ENCODE measurements around the gene ITPKC. TPM values are rescaled to one million over a fixed set of nuclear protein-coding genes. Genes with fewer than 3 reads are reported as not detected.
"Not testable (repeated sequence)": the region's sequence is repeated elsewhere in the genome, so short reads cannot be mapped to it uniquely, and the experiment has no call there.

ITPKC gene
- total RNA-seq, 2 experiments from 2014 or later, result 4.7 to 5.3 TPM

DNA sequence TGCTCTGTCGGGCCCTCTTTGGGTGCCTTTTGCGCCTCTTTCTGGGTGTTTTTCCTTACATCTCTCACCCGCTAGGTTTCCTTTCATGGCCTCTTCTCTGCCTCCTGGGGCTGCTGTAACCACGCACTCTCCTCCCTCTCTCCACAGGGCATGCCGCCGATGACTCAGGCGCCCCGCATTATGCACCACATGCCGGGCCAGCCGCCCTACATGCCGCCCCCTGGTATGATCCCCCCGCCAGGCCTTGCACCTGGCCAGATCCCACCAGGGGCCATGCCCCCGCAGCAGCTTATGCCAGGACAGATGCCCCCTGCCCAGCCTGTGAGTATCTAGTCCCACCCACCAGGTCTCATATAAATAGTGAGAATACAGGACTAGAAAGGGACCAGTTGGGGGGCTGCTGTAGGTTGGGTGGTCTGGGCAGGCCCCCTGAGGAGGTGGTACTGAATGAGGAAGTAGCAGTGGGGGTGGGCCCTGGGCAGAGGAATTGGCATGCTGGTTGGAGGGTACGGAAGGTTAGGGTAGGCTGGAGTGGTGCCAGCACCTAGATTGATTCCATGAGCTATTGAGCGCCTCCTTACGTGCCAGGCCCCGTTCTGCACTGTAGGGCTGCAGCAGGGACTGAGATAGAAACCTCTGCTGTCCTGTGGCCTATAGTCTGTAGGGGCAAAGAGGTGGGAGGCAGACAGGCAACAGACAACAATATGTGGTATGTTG is 46.0 kb downstream of the ITPKC start:
- no peaks in the 10 kb centered on the region for H3K27me3 Mint-ChIP-seq (ENCODE audit: low read depth)
- H3K27ac Mint-ChIP-seq, result peak overlapping the region; percentile 68
- peaks cover 65% of the 10 kb centered on the region for H3K4me1 Mint-ChIP-seq (ENCODE audit: low read depth)
- ChIA-PET CTCF (interaction anchor here (1.3 to 2.1 kb wide), 2 partner anchors 14 to 100 kb away, joined by 3 to 9 read pairs; partner anchors contain the start of gene RAB4B), POLR2A (interaction anchor here (0.6 kb wide), 1 partner anchor 48 kb away, joined by 3 read pairs; no protein-coding TSS in a partner anchor)
- H3K9me3 Mint-ChIP-seq (ENCODE audit: insufficient read depth), result no peaks in the 10 kb centered on the region
- ATAC-seq (peak; percentile 45), DNase-seq (no peak)
- no peak overlapping the region for H3K4me3 Mint-ChIP-seq
- peaks cover 80% of the 10 kb centered on the region for H3K36me3 Mint-ChIP-seq (ENCODE audit: low read depth)

- no peaks in the 10 kb centered on the region for H3K27me3 Mint-ChIP-seq (ENCODE audit: low read depth)
- no peaks in the 10 kb centered on the region for H3K9me3 Mint-ChIP-seq (ENCODE audit: insufficient read depth)
- H3K36me3 Mint-ChIP-seq (ENCODE audit: low read depth), result peaks cover 75% of the 10 kb centered on the region
- ATAC-seq (no peak), DNase-seq (no peak)
- H3K27ac Mint-ChIP-seq, result peak overlapping the region; percentile 68
- no peak overlapping the region for H3K4me3 Mint-ChIP-seq
- peaks cover 61% of the 10 kb centered on the region for H3K4me1 Mint-ChIP-seq (ENCODE audit: low read depth)
- POLR2A ChIA-PET, result interaction anchor here (0.6 kb wide), 1 partner anchor 48 kb away, joined by 3 read pairs; no protein-coding TSS in a partner anchor
- CTCF ChIA-PET, result interaction anchor here (1.3 to 2.1 kb wide), 2 partner anchors 14 to 100 kb away, joined by 3 to 9 read pairs; partner anchors contain the start of gene RAB4B
Measured at GRCh38 chr19:40763526-40763925, 46.6 kb downstream of the ITPKC start.

- Mint-ChIP-seq H3K27ac (peak overlapping the region; percentile 68), H3K36me3 (ENCODE audit: low read depth) (peaks cover 75% of the 10 kb centered on the region), H3K9me3 (ENCODE audit: insufficient read depth) (no peaks in the 10 kb centered on the region), H3K4me3 (no peak overlapping the region), H3K4me1 (ENCODE audit: low read depth) (peaks cover 63% of the 10 kb centered on the region), H3K27me3 (ENCODE audit: low read depth) (no peaks in the 10 kb centered on the region)
- ChIA-PET POLR2A (no interaction called here), CTCF (interaction anchor here (1.3 to 2.1 kb wide), 2 partner anchors 13 to 101 kb away, joined by 3 to 9 read pairs; partner anchors contain the start of gene RAB4B)
- DNase-seq (no peak), ATAC-seq (no peak)
Measured at GRCh38 chr19:40763963-40764362, 47.1 kb downstream of the ITPKC start.

GRCh38 chr19:40766385-40766784 is 49.5 kb downstream of the ITPKC start:
- H3K27me3 Mint-ChIP-seq (ENCODE audit: low read depth); DNase-seq; ATAC-seq; H3K9me3 Mint-ChIP-seq (ENCODE audit: insufficient read depth); H3K4me3 Mint-ChIP-seq: not testable (repeated sequence)
- H3K4me1 Mint-ChIP-seq (ENCODE audit: low read depth), result peaks cover 63% of the 10 kb centered on the region
- POLR2A ChIA-PET, result interaction anchor here (0.6 to 1.2 kb wide), 4 partner anchors 11 to 82 kb away, joined by 3 to 4 read pairs (median 4); no protein-coding TSS in a partner anchor
- peaks cover 74% of the 10 kb centered on the region for H3K36me3 Mint-ChIP-seq (ENCODE audit: low read depth)
- CTCF ChIA-PET, result interaction anchor here (1.3 kb wide), 1 partner anchor 32 kb away, joined by 4 read pairs; the partner anchor contains the start of gene EGLN2
- peak overlapping the region; percentile 43 for H3K27ac Mint-ChIP-seq

- Mint-ChIP-seq H3K36me3 (ENCODE audit: low read depth) (peaks cover 56% of the 10 kb centered on the region), H3K27ac (no peak overlapping the region), H3K4me1 (ENCODE audit: low read depth) (peaks cover 41% of the 10 kb centered on the region), H3K27me3 (ENCODE audit: low read depth) (no peaks in the 10 kb centered on the region), H3K9me3 (ENCODE audit: insufficient read depth) (no peaks in the 10 kb centered on the region), H3K4me3 (no peak overlapping the region)
- ChIA-PET POLR2A (no interaction called here), CTCF (no interaction called here)
- DNase-seq, result no peak
- ATAC-seq, result no peak
Measured at GRCh38 chr19:40768869-40769268, 52.0 kb downstream of the ITPKC start.

GRCh38 chr19:40771101-40771862 is 54.4 kb downstream of the ITPKC start:
- H3K9me3 Mint-ChIP-seq (ENCODE audit: insufficient read depth); H3K4me3 Mint-ChIP-seq; DNase-seq; H3K27me3 Mint-ChIP-seq (ENCODE audit: low read depth): not testable (repeated sequence)
- H3K4me1 Mint-ChIP-seq (ENCODE audit: low read depth), result peaks cover 30% of the 10 kb centered on the region
- H3K27ac Mint-ChIP-seq, result peak overlapping the region; percentile 56
- H3K36me3 Mint-ChIP-seq (ENCODE audit: low read depth), result peaks cover 34% of the 10 kb centered on the region
- ATAC-seq, result peak; percentile 23
- CTCF ChIA-PET, result interaction anchor here (0.7 to 2.1 kb wide), 7 partner anchors 15 to 137 kb away, joined by 4 to 8 read pairs (median 5); partner anchors contain the start of gene EGLN2
- POLR2A ChIA-PET, result interaction anchor here (0.6 to 0.9 kb wide), 2 partner anchors 11 to 15 kb away, joined by 3 to 4 read pairs; no protein-coding TSS in a partner anchor

GRCh38 chr19:40774916-40775631 is 58.2 kb downstream of the ITPKC start, which contains the start of gene MIA:
TSS of gene MIA (plus strand) at chr19:40775521. CDS start at chr19:40775543, 22 bp downstream.
- ATAC-seq (no peak), DNase-seq (no peak)
- ChIA-PET POLR2A (interaction anchor here (1.0 kb wide), 1 partner anchor 17 kb away, joined by 3 read pairs; no protein-coding TSS in a partner anchor), CTCF (interaction anchor here (1.1 to 4.2 kb wide), 3 partner anchors 23 to 112 kb away, joined by 3 to 49 read pairs (median 3); partner anchors contain the start of gene EGLN2)
- Mint-ChIP-seq H3K9me3 (ENCODE audit: insufficient read depth) (no peaks in the 10 kb centered on the region), H3K4me1 (ENCODE audit: low read depth) (peaks cover 47% of the 10 kb centered on the region), H3K4me3 (no peak within 1 kb of the TSS), H3K36me3 (ENCODE audit: low read depth) (peaks cover 27% of the 10 kb centered on the region), H3K27me3 (ENCODE audit: low read depth) (no peaks in the 10 kb centered on the region), H3K27ac (peak within 1 kb of the TSS; percentile 57)

DNA sequence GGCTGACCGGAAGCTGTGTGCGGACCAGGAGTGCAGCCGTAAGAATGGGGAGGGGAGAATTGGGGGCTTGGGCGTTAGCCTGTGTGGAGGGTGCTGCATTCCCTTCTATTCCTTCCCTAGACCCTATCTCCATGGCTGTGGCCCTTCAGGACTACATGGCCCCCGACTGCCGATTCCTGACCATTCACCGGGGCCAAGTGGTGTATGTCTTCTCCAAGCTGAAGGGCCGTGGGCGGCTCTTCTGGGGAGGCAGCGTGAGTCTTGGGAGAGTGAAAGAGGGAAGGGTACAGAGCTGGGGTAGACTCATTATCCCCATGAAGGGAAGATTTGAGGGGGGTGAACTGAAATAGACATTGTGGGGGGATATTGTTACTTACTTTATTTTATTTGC is 58.7 kb downstream of the ITPKC start:
- Mint-ChIP-seq H3K9me3 (ENCODE audit: insufficient read depth) (no peaks in the 10 kb centered on the region), H3K36me3 (ENCODE audit: low read depth) (peaks cover 29% of the 10 kb centered on the region), H3K27ac (no peak overlapping the region), H3K27me3 (ENCODE audit: low read depth) (no peaks in the 10 kb centered on the region), H3K4me1 (ENCODE audit: low read depth) (peaks cover 50% of the 10 kb centered on the region), H3K4me3 (no peak overlapping the region)
- POLR2A ChIA-PET, result interaction anchor here (5.1 kb wide), 1 partner anchor 23 kb away, joined by 94 read pairs; the partner anchor contains the start of genes ACTMAP and SNRPA
- CTCF ChIA-PET, result interaction anchor here (4.2 to 4.9 kb wide), 2 partner anchors 23 to 31 kb away, joined by 49 to 63 read pairs; partner anchors contain the start of gene EGLN2
- no peak for ATAC-seq
- DNase-seq, result no peak

DNA sequence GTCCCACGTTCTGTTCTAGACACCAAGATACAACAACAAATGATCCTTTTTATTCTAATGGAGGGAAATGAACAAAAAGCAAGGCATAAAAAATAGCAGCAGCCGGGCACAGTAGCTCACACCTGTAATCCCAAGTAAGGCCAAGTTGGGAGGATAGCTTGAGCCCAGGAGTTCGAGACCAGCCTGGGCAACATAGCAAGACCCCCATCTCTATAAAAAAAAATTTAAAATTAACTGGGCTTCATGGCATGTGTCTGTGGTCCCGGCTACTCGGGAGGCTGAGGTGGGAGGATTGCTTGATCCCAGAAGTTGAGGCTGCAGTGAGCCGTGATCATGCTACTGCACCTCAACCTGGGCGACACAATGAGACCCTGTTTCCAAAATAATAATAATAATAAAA is 59.5 kb downstream of the ITPKC start:
- Mint-ChIP-seq H3K4me1 (ENCODE audit: low read depth) (peaks cover 44% of the 10 kb centered on the region), H3K36me3 (ENCODE audit: low read depth) (peaks cover 23% of the 10 kb centered on the region), H3K4me3 (no peak overlapping the region), H3K9me3 (ENCODE audit: insufficient read depth) (no peaks in the 10 kb centered on the region), H3K27ac (peak overlapping the region; percentile 99), H3K27me3 (ENCODE audit: low read depth) (no peaks in the 10 kb centered on the region)
- ChIA-PET CTCF (interaction anchor here (2.0 to 4.9 kb wide), 6 partner anchors 13 to 171 kb away, joined by 5 to 63 read pairs (median 10); partner anchors contain the start of genes ACTMAP and EGLN2), POLR2A (interaction anchor here (0.7 to 5.1 kb wide), 6 partner anchors 16 to 527 kb away, joined by 3 to 94 read pairs (median 4); partner anchors contain the start of genes ACTMAP, EGLN2 and SNRPA)
- ATAC-seq, result no peak
- DNase-seq, result no peak

DNA sequence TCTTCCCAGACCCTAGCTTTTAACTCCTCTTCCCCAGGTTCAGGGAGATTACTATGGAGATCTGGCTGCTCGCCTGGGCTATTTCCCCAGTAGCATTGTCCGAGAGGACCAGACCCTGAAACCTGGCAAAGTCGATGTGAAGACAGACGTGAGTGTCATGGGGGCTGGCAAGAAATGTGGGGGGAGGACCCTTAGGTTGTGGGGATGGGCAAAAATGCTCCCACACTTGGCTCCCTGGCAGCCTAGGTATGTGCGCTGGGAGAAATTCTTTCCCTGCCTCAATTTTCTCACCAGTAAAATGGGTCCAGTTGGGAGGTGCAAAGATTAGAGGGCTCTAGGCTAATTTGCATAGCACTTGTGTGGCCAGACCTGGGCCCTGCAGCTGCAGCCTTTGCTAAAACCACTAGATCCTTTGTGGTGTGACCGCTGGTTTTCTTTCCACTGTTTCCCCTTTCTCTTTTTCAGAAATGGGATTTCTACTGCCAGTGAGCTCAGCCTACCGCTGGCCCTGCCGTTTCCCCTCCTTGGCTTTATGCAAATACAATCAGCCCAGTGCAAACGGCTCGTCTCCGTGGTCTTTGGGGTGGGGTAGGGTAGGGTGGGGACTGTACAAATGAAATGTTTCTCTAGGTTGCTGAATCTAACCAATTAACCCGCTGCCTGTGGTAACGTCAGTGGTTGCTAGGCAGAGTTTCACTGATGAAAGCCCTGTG is 60.2 kb downstream of the ITPKC start:
- DNase-seq (peak; percentile 98), ATAC-seq (peak; percentile 57)
- Mint-ChIP-seq H3K4me3 (peak overlapping the region; percentile 91), H3K27ac (peak overlapping the region; percentile 99), H3K36me3 (ENCODE audit: low read depth) (peaks cover 20% of the 10 kb centered on the region), H3K4me1 (ENCODE audit: low read depth) (peaks cover 41% of the 10 kb centered on the region), H3K9me3 (ENCODE audit: insufficient read depth) (no peaks in the 10 kb centered on the region), H3K27me3 (ENCODE audit: low read depth) (no peaks in the 10 kb centered on the region)
- POLR2A ChIA-PET, result interaction anchor here (0.7 to 5.1 kb wide), 17 partner anchors 10 to 530 kb away, joined by 3 to 94 read pairs (median 4); partner anchors contain the start of genes ACTMAP, COQ8B, EGLN2 and SNRPA
- CTCF ChIA-PET, result interaction anchor here (0.8 to 4.9 kb wide), 18 partner anchors 10 to 356 kb away, joined by 3 to 63 read pairs (median 7); partner anchors contain the start of genes ACTMAP, BLVRB and EGLN2

Measured in activated CD8-positive, alpha-beta T cell treated with anti-CD3 and anti-CD28 coated beads, Interleukin-2, amount 10 ng/mL, durations not matched to agents 7 days and 5 days (primary cell).